Measurements from ENCODE around the gene FDX2. TPM values are rescaled to one million over a fixed set of nuclear protein-coding genes. Genes with fewer than 3 reads are reported as not detected.
A peak's percentile ranks its signal among the peaks of the same experiment; 100 is the strongest.

The FDX2 gene
- total and polyA plus RNA-seq, 2 of the 4 experiments (the other 2 are of a cell fraction): 39.8 to 72.0 TPM

DNA sequence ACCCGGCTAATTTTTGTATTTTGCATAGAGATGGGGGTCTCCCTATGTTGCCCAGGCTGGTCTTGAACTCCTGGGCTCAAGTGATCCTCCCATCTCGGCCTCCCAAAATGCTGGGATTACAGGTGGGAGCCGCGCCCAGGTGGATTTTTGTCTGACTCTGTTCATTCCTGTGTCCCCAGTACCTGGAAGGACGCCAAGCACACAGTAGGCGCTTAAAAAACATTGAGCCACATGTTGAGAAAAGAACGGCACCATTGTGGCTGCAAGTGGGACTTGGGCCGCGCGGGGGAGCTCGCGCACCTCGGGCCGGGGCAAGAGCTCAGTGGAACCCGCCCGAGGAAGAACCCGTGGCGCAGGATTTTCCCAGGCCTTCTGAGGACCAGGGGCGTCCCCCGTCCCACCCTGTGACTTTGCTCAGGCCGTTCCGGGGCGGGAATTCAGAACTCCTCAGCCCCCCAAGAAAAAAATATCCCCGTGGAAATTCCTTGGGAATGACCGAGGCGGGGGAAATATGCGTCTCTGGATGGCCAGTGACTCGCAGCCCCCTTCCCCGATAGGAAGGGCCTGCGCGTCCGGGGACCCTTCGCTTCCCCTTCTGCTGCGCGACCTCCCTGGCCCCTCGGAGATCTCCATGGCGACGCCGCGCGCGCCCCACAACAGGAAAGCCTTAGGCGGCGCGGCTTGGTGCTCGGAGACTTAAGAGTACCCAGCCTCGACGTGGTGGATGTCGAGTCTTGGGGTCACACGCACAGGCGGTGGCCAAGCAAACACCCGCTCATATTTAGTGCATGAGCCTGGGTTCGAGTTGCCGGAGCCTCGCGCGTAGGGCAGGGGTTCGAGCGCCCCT lies 46.3 kb downstream of the FDX2 start:
- ChIA-PET POLR2A (ENCODE audit: unreplicated experiment) (no interaction called here), CTCF (interaction anchor here (0.6 to 1.8 kb wide), 6 partner anchors 22 to 137 kb away, joined by 3 to 12 read pairs (median 4); no protein-coding TSS in a partner anchor)
- Histone ChIP-seq H3K4ac (ENCODE audit: low read depth, low read length) (peak overlapping the region; percentile 60), H3K9ac (ENCODE audit: low read depth, low read length) (no peak overlapping the region), H3K27ac (ENCODE audit: insufficient read depth, low read length) (no peak overlapping the region), H3K9me1 (ENCODE audit: insufficient read depth, low read length) (no peaks in the 10 kb centered on the region), H2BK5ac (ENCODE audit: low read depth, low read length, poor library complexity, severe bottlenecking) (no peak overlapping the region), H3K23ac (ENCODE audit: low read depth, low read length) (no peak overlapping the region), H2BK15ac (ENCODE audit: low read depth, low read length) (no peak overlapping the region; the same call in 2 of the 3 replicates), H4K91ac (ENCODE audit: insufficient read depth, low read depth, low read length) (peak overlapping the region; percentile 41), H4K8ac (ENCODE audit: low read depth in 2 of 2, low read length in 2 of 2) (peak overlapping the region; percentile 64 to 81; a peak in 3 of 4 replicates), H3K14ac (replicated peaks; ENCODE audit: low read depth, low read length) (no peak overlapping the region), H2AK5ac (ENCODE audit: low read depth, low read length) (peak overlapping the region; percentile 37; the same call in 1 of the 2 replicates), H3K36me3 (ENCODE audit: control insufficient read depth, insufficient read depth, low read length) (no peaks in the 10 kb centered on the region), H3K4me1 (ENCODE audit: control insufficient read depth, insufficient read depth, low read length) (peaks cover 3% of the 10 kb centered on the region; the same call in 1 of the 2 replicates), H3K27me3 (ENCODE audit: control insufficient read depth, insufficient read depth, low read length) (no peaks in the 10 kb centered on the region; the same call in 1 of the 2 replicates), H2BK120ac (ENCODE audit: low read depth, low read length) (peak overlapping the region; percentile 64), H3K4me2 (ENCODE audit: low read depth, low read length) (peak overlapping the region; percentile 60), H3K56ac (ENCODE audit: extremely low read depth, insufficient read depth, low read length) (no peak overlapping the region), H3K4me3 (ENCODE audit: insufficient read depth, low read depth, low read length) (no peak overlapping the region), H3K9me3 (ENCODE audit: control insufficient read depth, insufficient read depth, low read length) (no peaks in the 10 kb centered on the region), H2AK9ac (replicated peaks; ENCODE audit: low read depth, low read length, poor library complexity) (peak overlapping the region; percentile 81), H4K5ac (ENCODE audit: low read depth, low read length) (peak overlapping the region; percentile 49), H2AFZ (replicated peaks; ENCODE audit: low read length, poor library complexity) (peak overlapping the region; percentile 94), H4K20me1 (ENCODE audit: insufficient read depth, low read length) (no peaks in the 10 kb centered on the region), H3K79me1 (ENCODE audit: low read depth in 1 of 2, low read length in 2 of 2) (0 out of 4 replicates have a peak, but pooled peaks cover 0 to 6% of the 10 kb centered on the region in 2 experiments), H3K18ac (ENCODE audit: low read depth, low read length) (no peak overlapping the region), H2BK20ac (ENCODE audit: low read depth, low read length) (no peak overlapping the region)
- in situ Hi-C loops (cut with MboI; ENCODE audit: low sequenced_read_pairs) (no loop called here), dilution Hi-C loops (cut with HindIII; ENCODE audit: low sequenced_read_pairs, unreplicated experiment) (no loop called here), intact Hi-C loops (cut with micrococcal nuclease) (loop anchor here (1.0 to 2.0 kb wide), 3 partner anchors 46 to 120 kb away; no protein-coding TSS in a partner anchor)
- TF ChIP-seq SMC3 (IDR thresholded peaks at IDR 0.05; ENCODE audit: low read depth, low read length) (peak; percentile 84), RAD21 (IDR thresholded peaks at IDR 0.05; ENCODE audit: low read length) (peak; percentile 97), BHLHE40 (IDR thresholded peaks at IDR 0.05; ENCODE audit: low read depth, low read length) (no peak), POLR2A (IDR thresholded peaks at IDR 0.05; ENCODE audit: low read depth, low read length) (no peak), CEBPB (IDR thresholded peaks at IDR 0.05; ENCODE audit: low read depth, low read length) (no peak), MAFK (IDR thresholded peaks at IDR 0.05; ENCODE audit: low read depth, low read length) (no peak)
- TF ChIP-seq, protein P1, sequence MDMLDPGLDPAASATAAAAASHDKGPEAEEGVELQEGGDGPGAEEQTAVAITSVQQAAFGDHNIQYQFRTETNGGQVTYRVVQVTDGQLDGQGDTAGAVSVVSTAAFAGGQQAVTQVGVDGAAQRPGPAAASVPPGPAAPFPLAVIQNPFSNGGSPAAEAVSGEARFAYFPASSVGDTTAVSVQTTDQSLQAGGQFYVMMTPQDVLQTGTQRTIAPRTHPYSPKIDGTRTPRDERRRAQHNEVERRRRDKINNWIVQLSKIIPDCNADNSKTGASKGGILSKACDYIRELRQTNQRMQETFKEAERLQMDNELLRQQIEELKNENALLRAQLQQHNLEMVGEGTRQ (IDR thresholded peaks at IDR 0.05; ENCODE audit: low read depth, low read length): no peak; the same call in 1 of the 2 replicates
- TF ChIP-seq, protein P2, sequence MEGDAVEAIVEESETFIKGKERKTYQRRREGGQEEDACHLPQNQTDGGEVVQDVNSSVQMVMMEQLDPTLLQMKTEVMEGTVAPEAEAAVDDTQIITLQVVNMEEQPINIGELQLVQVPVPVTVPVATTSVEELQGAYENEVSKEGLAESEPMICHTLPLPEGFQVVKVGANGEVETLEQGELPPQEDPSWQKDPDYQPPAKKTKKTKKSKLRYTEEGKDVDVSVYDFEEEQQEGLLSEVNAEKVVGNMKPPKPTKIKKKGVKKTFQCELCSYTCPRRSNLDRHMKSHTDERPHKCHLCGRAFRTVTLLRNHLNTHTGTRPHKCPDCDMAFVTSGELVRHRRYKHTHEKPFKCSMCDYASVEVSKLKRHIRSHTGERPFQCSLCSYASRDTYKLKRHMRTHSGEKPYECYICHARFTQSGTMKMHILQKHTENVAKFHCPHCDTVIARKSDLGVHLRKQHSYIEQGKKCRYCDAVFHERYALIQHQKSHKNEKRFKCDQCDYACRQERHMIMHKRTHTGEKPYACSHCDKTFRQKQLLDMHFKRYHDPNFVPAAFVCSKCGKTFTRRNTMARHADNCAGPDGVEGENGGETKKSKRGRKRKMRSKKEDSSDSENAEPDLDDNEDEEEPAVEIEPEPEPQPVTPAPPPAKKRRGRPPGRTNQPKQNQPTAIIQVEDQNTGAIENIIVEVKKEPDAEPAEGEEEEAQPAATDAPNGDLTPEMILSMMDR (conservative IDR thresholded peaks at IDR 0.05; ENCODE audit: low read depth, low read length): peak; percentile 97
- no TSS peak for BruUV-seq (replicated peaks)
- DNase-seq: peak; percentile 65
- peak; percentile 89 for ATAC-seq (ENCODE audit: low read depth)
- WGBS, 2 experiments (ENCODE audit: extremely low coverage in 2 of 2, insufficient read length in 1 of 2): 16% methylated on average over 22 of the region's 59 CpGs; no CpG with 5 or more reads in 1 of the 2 experiments
